GM19372 (cell line): Measurements from ENCODE around the gene CHRM2.

Source experiments
- ATAC-seq: cut with Tn5 transposase; IDR thresholded peaks from one replicate; pipeline ENCODE4 v1.9.1; 2021; ENCODE audit warnings: mild to moderate bottlenecking, low read depth, moderate library complexity; ENCODE audit not compliant: unreplicated experiment

CHRM2 gene

GRCh38 chr7:136891850-136892249, 23.4 kb downstream of the CHRM2 start:
- ATAC-seq: no peak

DNA sequence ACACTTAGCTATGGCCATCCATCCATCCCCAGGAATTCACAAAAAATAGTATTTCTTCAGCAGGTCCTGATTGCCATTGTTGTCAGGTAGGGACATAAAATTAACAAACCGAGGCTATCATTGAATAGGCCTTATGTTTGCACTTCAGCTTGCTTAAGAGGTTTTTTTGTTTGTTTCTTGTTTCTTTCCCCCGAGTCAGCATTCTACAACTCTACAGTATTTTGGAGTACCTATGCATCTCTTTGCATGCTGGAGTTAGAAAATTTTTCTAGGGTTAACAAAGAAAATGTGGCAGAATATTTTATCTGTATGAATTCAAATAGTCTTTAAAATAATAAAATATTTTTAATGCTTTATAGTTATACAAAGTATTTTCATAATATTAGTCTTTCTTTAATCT, 26.3 kb downstream of the CHRM2 start:
- no peak for ATAC-seq

DNA sequence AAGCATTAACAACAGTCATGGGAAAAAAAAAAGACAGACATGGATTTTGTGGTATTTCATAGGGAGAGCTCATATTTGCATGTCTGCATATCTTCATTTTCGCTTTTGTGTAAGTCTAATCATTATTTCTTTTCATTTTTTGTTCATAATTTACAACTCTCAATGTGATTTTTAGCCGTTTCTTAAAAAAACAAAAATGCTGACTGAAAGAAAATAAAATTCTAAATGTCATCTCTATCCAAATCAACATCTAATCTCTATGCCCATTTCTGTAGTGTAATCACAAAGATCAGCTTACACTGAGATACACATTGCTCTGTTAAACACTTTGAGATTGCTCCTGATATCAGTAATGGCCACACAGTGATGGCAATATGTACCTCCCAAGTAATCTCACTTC, 29.2 kb downstream of the CHRM2 start:
- ATAC-seq: no peak

- ATAC-seq: no peak
Observed at GRCh38 chr7:136900005-136900404, 31.6 kb downstream of the CHRM2 start.

- ATAC-seq: no peak
Observed at GRCh38 chr7:136910771-136911170, 42.3 kb downstream of the CHRM2 start.

GRCh38 chr7:136911344-136911743, 42.9 kb downstream of the CHRM2 start:
- ATAC-seq: no peak

DNA sequence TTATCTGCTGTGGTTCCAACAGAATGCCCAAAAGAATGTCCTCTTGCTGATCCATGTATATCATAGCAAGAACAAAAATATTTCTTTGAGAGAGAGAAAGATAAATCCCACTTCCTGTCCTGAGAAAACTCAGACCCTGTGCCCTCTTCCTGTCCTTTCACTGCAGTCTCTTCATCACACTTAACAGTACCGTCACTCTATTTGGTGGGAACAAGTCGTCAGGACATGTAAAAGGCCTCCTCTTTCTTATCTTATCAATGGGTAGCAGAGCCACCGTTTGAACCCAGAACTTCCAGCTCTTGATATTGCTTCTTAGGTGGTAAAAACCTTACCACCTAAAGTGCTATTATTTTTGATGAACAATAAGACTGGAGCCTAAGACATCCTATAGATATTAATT, 43.9 kb downstream of the CHRM2 start:
- ATAC-seq: no peak

DNA sequence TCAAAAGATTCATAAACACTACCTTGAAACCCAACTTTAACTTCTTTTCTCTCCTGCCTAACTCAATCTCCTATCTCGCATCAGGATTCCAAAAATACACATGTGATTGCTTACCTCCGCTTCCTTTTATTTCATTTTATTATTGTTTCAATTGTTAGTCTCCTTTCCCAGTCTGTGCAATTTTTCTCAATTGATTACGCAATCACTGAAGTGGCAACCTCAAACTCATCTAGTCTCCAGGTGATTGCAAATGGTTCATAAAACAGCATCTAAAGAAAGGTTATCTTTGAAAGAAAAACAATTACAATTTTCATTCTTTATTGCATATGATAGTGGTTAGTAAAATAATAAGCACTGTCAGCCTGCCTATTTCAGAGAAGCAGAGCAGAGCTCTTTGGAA, 45.6 kb downstream of the CHRM2 start:
- no peak for ATAC-seq

DNA sequence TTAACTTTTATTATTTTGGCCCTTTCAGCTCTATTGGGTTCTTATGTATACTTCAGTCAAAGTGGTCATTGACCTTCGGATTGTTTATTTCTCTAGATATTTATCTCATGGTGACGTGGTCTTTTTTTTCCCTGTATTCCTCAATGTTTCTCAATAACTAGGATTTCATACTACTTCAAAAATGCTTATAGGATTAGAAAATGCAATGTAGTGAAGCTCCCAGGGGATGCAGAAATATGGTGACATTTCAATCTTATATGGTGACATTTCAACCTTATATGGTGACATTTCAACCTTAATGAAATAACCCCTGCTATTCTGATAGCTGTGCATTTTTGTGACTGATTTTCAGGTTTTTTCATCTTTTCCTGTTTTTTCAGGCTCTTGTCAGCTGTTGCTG, 51.4 kb downstream of the CHRM2 start:
- ATAC-seq: no peak

GRCh38 chr7:136923111-136923667, 54.7 kb downstream of the CHRM2 start:
- no peak for ATAC-seq

DNA sequence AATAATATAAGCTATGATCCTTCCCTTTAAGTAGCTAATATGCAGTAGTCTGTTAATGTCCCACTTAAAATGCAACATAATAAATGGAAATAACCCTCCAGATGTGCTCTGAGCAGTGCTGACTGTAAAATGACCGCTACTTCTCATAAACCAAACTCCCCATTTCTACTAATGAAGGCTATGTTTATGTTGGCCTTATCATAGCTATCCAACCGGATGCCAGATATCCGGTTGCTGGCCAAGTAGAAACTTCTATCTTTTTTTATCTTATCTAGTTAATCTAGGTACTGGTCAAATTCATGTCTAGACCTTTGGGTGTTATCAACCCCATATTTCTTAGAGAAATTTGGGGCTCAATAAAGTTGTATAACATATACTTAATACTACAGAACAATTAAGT, 56.6 kb downstream of the CHRM2 start:
- ATAC-seq: no peak

- ATAC-seq: no peak
Observed at GRCh38 chr7:136925556-136925955, 57.1 kb downstream of the CHRM2 start.

GRCh38 chr7:136931169-136931867, 62.9 kb downstream of the CHRM2 start:
- ATAC-seq: no peak

GRCh38 chr7:136937436-136937835, 69.0 kb downstream of the CHRM2 start:
- no peak for ATAC-seq

DNA sequence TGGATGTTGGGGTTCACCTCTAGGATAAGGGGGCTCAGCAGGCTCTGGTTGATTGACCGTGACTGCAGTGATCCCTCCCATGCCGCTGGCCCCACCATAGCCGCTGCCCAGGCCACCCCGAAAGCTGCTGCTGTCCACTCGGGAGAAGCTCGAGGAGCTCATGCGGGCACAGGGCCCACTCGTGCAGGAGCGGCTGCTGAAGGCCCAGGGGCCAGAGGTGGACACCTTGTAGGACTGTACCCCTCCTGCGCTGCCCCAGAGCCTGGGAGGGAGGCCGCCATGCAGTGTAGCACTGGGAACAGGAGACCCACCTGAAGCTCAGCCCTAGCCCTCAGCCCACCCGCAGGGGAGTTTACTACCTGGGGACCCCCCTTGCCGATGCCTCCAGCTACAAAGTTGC, 70.0 kb downstream of the CHRM2 start:
- ATAC-seq: no peak

DNA sequence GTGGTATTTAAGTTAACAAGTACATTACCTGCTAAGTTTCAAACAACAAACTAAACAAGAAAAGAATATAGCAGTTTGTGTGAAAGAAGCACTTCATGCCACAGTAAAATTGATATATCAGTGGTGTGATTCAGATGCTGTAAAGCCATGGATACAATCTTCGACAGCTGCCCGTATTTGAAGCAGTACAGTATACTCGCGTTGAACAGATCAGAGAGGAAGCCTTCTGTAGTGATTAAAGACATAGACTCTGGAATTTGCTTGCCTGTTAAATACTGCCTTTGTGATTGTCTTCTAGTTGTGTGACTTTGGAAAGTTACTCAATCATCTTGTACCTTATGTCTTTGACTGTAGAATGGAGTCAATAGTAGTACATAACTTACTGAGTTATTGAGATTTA, 71.7 kb downstream of the CHRM2 start:
- ATAC-seq: no peak

GRCh38 chr7:136940917-136941316, 72.5 kb downstream of the CHRM2 start:
- ATAC-seq: no peak

DNA sequence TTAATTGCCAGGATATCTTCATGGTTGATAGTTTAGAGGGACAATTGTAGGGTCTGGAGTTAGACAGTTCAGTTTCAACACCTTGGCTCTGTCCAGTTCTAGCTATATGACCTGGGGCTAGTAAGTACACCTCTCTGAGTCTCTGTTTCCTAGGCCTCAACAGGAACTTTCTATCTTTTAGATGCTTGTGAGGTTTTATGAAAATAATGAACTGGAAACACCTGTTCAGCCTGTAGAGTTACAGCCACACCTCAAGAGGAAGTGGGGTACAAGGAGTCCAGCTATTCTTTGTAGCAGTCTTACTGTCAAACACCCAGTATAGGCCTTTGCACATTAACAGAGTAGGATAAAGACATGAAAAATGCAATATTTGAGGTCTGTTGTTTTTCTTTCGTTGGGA, 73.4 kb downstream of the CHRM2 start:
- ATAC-seq: no peak

DNA sequence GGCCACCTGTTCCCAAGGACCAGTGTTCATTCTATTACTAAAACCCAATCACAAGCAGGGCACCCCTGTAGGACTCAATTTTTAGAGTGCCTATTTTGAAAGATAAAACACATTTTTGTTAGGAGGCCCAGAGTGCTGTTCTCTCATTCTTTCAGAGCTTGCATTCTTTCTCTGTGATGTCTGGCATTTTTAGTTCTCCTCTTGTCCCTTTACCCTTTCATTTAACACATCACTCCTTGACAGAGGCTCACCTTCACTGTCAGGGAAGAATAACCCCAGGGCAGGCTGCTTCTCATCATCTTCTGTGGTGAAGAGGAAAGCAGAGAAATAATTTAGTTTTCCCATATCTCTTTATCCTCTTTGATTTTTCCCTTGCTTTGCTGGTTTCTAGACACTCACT, 73.9 kb downstream of the CHRM2 start:
- no peak for ATAC-seq

- no peak for ATAC-seq
Observed at GRCh38 chr7:136942994-136943393, 74.5 kb downstream of the CHRM2 start.

DNA sequence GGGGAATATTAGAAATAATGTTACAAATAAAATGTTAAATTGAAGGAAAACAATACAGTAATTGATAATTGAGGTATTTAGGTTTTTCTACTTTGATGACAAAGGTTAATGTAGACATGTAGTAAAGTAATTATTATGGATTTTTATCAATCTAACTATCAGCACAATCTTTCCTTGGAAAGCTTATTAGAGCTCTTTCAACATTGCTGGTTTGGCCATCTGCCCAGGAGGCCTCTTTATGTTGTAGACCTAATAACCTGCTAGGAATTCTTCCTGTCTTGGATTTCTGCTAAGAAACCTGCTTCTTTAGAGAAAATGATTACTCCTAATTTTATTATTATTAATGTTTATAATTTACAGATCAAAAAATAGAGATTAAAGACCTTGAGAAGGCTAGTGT, 78.9 kb downstream of the CHRM2 start:
- no peak for ATAC-seq

- ATAC-seq: no peak
Observed at GRCh38 chr7:136950331-136950730, 81.9 kb downstream of the CHRM2 start.

GRCh38 chr7:136953386-136953785, 84.9 kb downstream of the CHRM2 start:
- ATAC-seq: no peak
